PC-3 (cell line): Measurements from ENCODE around the gene GPATCH2L. TPM values are rescaled to one million over a fixed set of nuclear protein-coding genes. Genes with fewer than 3 reads are reported as not detected.

Experiments
- ATAC-seq: fragments of 200-7000 bp; cut with Tn5 transposase; 2 replicates; pipeline ENCODE4 v1.9.1; 2020; ENCODE audit warnings: mild to moderate bottlenecking, moderate library complexity
- BruUV-seq: library from RNA; stranded (reverse); fragments of 400-500 nt; replicated peaks from 2 replicates; lab custom pipeline; 2021; lab: Mats Ljungman, UMichigan
- CTCF ChIA-PET: fragments of 300-600 bp; sonication (Branson Sonifier 250); formaldehyde crosslinking; loops from one replicate; lab custom pipeline; 2022; ENCODE audit warnings: antibody characterized with exemption; lab: Charles Lee
- POLR2A ChIA-PET: fragments of 300-600 bp; sonication (Branson Sonifier 250); formaldehyde crosslinking; loops from one replicate; lab custom pipeline; 2022; ENCODE audit warnings: antibody characterized with exemption; ENCODE audit not compliant: unreplicated experiment; lab: Charles Lee
- DNase-seq: peaks from one replicate; pipeline ENCODE4 v3.0.0-alpha.2; 2015
- H2AFZ ChIP-seq: fragments of 300-600 bp; sonication (generic); 2 replicates; pipeline ENCODE4 v1.6.0; 2016; ENCODE audit warnings: antibody characterized with exemption, low read length
- H3F3A ChIP-seq: fragments of 300-600 bp; sonication (generic); one replicate; pipeline ENCODE4 v1.6.0; 2017; ENCODE audit warnings: antibody characterized with exemption, low read length, control low read depth, mild to moderate bottlenecking; ENCODE audit not compliant: unreplicated experiment
- H3K27ac ChIP-seq: fragments of 300-600 bp; sonication (generic); 2 replicates; pipeline ENCODE4 v1.5.1; 2016; ENCODE audit warnings: mild to moderate bottlenecking, low read length
- H3K27me3 ChIP-seq: fragments of 300-600 bp; sonication (generic); 2 replicates; pipeline ENCODE4 v1.6.1; 2016; ENCODE audit warnings: low read length, mixed read lengths
- H3K36me3 ChIP-seq: fragments of 300-600 bp; sonication (generic); 2 replicates; pipeline ENCODE4 v1.6.1; 2016; ENCODE audit warnings: low read depth, mixed run types, low read length, mixed read lengths
- H3K4me1 ChIP-seq: fragments of 300-600 bp; sonication (generic); 2 replicates; pipeline ENCODE4 v1.5.1; 2016; ENCODE audit warnings: low read length; ENCODE audit not compliant: insufficient read depth
- H3K4me2 ChIP-seq: fragments of 300-600 bp; sonication (generic); 2 replicates; pipeline ENCODE4 v1.6.0; 2016; ENCODE audit warnings: low read length
- H3K4me3 ChIP-seq: fragments of 300-600 bp; sonication (generic); 2 replicates; pipeline ENCODE4 v1.5.1; 2016; ENCODE audit warnings: mild to moderate bottlenecking, low read length, mixed read lengths
- H3K79me2 ChIP-seq: fragments of 300-600 bp; sonication (generic); 2 replicates; pipeline ENCODE4 v1.6.1; 2017; ENCODE audit warnings: low read length, mixed read lengths
- H3K9ac ChIP-seq: fragments of 300-600 bp; sonication (generic); 2 replicates; pipeline ENCODE4 v1.6.0; 2016; ENCODE audit warnings: mild to moderate bottlenecking, low read length
- H3K9me2 ChIP-seq: fragments of 300-600 bp; sonication (generic); replicated peaks from 2 replicates; pipeline ENCODE4 v1.6.1; 2016; ENCODE audit warnings: mixed run types, low read length, mixed read lengths
- H3K9me3 ChIP-seq: fragments of 300-600 bp; sonication (generic); 2 replicates; pipeline ENCODE4 v1.6.1; 2016; ENCODE audit warnings: low read length, mixed read lengths
- H4K20me1 ChIP-seq: fragments of 300-600 bp; sonication (generic); 2 replicates; pipeline ENCODE4 v1.6.1; 2016; ENCODE audit warnings: low read length, mixed read lengths
- EZH2 ChIP-seq: fragments of 300-600 bp; sonication (generic); IDR thresholded peaks from one replicate; pipeline ENCODE4 v1.6.1; 2017; ENCODE audit warnings: antibody characterized with exemption, mild to moderate bottlenecking, low read length; ENCODE audit not compliant: unreplicated experiment
- EZH2phosphoT487 ChIP-seq: fragments of 300-600 bp; sonication (generic); IDR thresholded peaks from 2 replicates; pipeline ENCODE4 v1.6.1; 2018; ENCODE audit warnings: mild to moderate bottlenecking, antibody characterized with exemption, low read length, borderline replicate concordance
- intact Hi-C: fragments of 100-400 bp; cut with micrococcal nuclease; formaldehyde crosslinking; loops from 2 replicates; pipeline ENCODE4 v1.9.0; 2023
- total RNA-seq: library from RNA; depleted of rRNA; stranded (reverse); fragments of >200 nt; gene quantifications from 2 replicates; pipeline ENCODE4 v1.2.3, GENCODE V29; 2014
- TF ChIP-seq, protein P1 (sequence below): fragments of 300-600 bp; sonication (generic); conservative IDR thresholded peaks from 2 replicates; pipeline ENCODE4 v1.5.1; 2017; ENCODE audit warnings: antibody characterized with exemption, low read depth, mild to moderate bottlenecking, low read length

The GPATCH2L gene
- total RNA-seq, 1 experiment from 2014 or later, result 46.0 TPM

DNA sequence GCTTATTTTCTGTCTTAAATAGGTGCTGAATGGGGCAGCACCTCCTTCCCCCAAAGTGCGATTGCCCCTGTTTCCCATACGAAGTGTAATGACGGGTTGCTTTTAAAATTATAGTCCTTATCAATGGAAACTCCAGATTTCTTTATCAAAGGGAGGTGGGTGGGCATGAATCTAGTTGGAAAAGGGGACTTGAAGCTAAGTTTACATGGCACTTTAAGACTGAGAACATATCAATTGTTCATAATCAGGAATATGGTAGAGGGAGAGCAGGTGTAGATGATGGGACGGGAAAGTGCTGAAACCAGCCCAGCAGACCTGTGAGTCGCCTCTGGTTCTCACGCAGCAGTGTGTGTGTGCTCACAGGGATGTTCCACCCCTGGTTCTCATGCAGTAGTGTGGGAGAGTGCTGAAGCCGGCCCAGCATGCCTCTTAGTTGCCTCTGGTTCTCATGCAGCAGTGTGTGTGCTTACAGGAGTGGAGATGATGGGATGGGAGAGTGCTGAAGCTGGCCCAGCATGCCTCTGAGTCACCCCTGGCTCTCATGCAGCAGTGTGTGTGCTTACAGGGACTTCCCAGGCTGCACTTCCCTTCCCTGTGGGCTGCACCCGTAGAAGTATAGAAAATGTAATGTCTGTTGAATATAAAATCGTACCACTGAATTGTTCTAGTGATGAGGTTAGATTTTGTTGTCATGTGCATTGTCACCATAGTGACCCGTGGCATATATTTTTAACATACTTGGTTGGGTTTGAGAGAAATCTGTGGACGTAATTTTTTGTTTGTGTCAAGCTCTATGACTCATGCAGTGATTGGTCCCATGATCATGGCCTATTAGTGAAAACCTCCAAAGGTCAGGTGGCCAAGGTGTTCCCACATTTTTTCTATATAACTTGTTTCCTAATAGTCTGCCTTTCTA, 51.6 kb downstream of the GPATCH2L start:
- H2AFZ ChIP-seq, result no peak overlapping the region
- peaks cover 20% of the 10 kb centered on the region for H3F3A ChIP-seq
- intact Hi-C loops, result loop anchor here (5.0 to 10.0 kb wide), 2 partner anchors 51 to 181 kb away; partner anchors contain the start of gene GPATCH2L
- CTCF ChIA-PET, result interaction anchor here (0.6 to 0.8 kb wide), 2 partner anchors 184 to 409 kb away, joined by 3 to 5 read pairs; no protein-coding TSS in a partner anchor
- peaks cover 27% of the 10 kb centered on the region for H3K36me3 ChIP-seq
- H3K4me3 ChIP-seq, result no peak overlapping the region
- peaks cover 50% of the 10 kb centered on the region for H3K4me1 ChIP-seq
- no peaks in the 10 kb centered on the region for H3K9me2 ChIP-seq
- TF ChIP-seq EZH2, result no peak
- TF ChIP-seq EZH2phosphoT487, result no peak
- TF ChIP-seq, protein P1, sequence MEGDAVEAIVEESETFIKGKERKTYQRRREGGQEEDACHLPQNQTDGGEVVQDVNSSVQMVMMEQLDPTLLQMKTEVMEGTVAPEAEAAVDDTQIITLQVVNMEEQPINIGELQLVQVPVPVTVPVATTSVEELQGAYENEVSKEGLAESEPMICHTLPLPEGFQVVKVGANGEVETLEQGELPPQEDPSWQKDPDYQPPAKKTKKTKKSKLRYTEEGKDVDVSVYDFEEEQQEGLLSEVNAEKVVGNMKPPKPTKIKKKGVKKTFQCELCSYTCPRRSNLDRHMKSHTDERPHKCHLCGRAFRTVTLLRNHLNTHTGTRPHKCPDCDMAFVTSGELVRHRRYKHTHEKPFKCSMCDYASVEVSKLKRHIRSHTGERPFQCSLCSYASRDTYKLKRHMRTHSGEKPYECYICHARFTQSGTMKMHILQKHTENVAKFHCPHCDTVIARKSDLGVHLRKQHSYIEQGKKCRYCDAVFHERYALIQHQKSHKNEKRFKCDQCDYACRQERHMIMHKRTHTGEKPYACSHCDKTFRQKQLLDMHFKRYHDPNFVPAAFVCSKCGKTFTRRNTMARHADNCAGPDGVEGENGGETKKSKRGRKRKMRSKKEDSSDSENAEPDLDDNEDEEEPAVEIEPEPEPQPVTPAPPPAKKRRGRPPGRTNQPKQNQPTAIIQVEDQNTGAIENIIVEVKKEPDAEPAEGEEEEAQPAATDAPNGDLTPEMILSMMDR, result no peak
- peaks cover 4% of the 10 kb centered on the region; the same call in 1 of the 2 replicates for H3K79me2 ChIP-seq
- H3K9me3 ChIP-seq, result no peaks in the 10 kb centered on the region
- ATAC-seq (peak; percentile 94), DNase-seq (peak; percentile 88)
- peak overlapping the region; percentile 56 for H3K4me2 ChIP-seq
- peak overlapping the region; percentile 98 for H3K27ac ChIP-seq
- no peaks in the 10 kb centered on the region for H4K20me1 ChIP-seq
- no peaks in the 10 kb centered on the region for H3K27me3 ChIP-seq
- H3K9ac ChIP-seq, result peak overlapping the region; percentile 96
- BruUV-seq, result no TSS peak
- POLR2A ChIA-PET, result no interaction called here

DNA sequence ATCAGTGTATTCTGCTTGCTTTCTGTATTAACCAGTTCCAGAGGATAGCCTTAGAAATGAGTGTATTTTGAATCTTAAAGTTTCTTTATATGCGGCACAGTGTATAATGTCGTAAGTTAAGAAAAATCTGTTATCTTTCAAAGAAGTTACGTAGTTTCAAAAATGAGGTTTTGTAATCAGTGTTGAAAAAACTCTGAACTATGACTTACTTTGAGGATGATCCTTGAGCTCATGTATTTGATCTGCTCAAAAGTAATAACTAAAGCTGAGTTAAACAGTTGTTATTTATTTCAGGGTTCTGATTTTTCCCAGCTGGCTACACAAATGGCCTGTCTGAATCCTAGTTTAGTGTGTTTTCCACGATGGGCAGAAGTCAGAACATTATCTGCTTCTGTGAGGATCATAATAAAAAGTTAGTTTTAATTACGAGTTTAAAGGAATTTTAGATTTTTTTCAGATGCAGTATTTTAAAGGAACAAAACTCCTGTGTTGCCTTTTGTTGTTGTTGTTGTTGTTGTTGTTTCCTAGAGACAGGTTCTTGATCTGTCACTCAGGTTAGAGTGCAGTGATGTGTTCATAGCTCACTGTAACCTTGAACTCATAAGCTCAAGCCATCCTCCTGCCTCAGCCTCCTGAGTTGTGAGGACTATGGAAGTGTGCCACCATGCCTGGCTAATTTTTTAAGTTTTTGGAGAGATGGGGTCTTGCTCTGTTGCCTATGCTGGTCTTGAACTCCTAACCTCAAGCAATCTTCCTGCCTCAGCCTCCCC, 52.9 kb downstream of the GPATCH2L start:
- CTCF ChIA-PET, result no interaction called here

More for the DNA sequence above, 52.9 kb downstream of the GPATCH2L start:
- ATAC-seq (no peak), DNase-seq (no peak)
- no peaks in the 10 kb centered on the region for H3K27me3 ChIP-seq
- TF ChIP-seq EZH2, result no peak
- TF ChIP-seq, protein P1, result no peak
- H3K4me1 ChIP-seq, result peaks cover 47% of the 10 kb centered on the region
- no peaks in the 10 kb centered on the region for H3K9me3 ChIP-seq
- peak overlapping the region; percentile 96 for H3K9ac ChIP-seq
- no peaks in the 10 kb centered on the region for H4K20me1 ChIP-seq
- POLR2A ChIA-PET, result no interaction called here
- intact Hi-C loops, result loop anchor here (5.0 to 10.0 kb wide), 2 partner anchors 52 to 180 kb away; partner anchors contain the start of gene GPATCH2L
- H3F3A ChIP-seq, result peaks cover 17% of the 10 kb centered on the region
- no peaks in the 10 kb centered on the region for H3K9me2 ChIP-seq
- peak overlapping the region; percentile 98 for H3K27ac ChIP-seq
- BruUV-seq, result no TSS peak
- H2AFZ ChIP-seq, result no peak overlapping the region
- no peak overlapping the region for H3K4me3 ChIP-seq
- H3K36me3 ChIP-seq, result peaks cover 23% of the 10 kb centered on the region
- H3K79me2 ChIP-seq, result peaks cover 4% of the 10 kb centered on the region; the same call in 1 of the 2 replicates
- H3K4me2 ChIP-seq, result peak overlapping the region; percentile 56
